ENCODE measurements around the gene PTGDS. TPM values are rescaled to one million over a fixed set of nuclear protein-coding genes. Genes with fewer than 3 reads are reported as not detected.

The PTGDS gene
- total RNA-seq, 1 experiment from 2014 or later, result not detected

GRCh38 chr9:137013571-137013940 lies 36.3 kb downstream of the PTGDS start:
- DNase-seq, result no peak
- no peak overlapping the region for H3K4me3 Mint-ChIP-seq (ENCODE audit: low read depth, unreplicated experiment)
- H3K9me3 Mint-ChIP-seq (ENCODE audit: low read depth, unreplicated experiment), result no peaks in the 10 kb centered on the region
- peaks cover 14% of the 10 kb centered on the region for H3K36me3 Mint-ChIP-seq (ENCODE audit: insufficient read depth, unreplicated experiment)
- H3K4me1 Mint-ChIP-seq (ENCODE audit: low read depth, unreplicated experiment), result no peaks in the 10 kb centered on the region
- intact Hi-C loops (cut with micrococcal nuclease; ENCODE audit: unreplicated experiment), result no loop called here
- CTCF ChIA-PET, result no interaction called here
- H3K27me3 Mint-ChIP-seq (ENCODE audit: unreplicated experiment), result no peaks in the 10 kb centered on the region
- no peak overlapping the region for H3K27ac Mint-ChIP-seq (ENCODE audit: unreplicated experiment)
- BruUV-seq (replicated peaks), result no TSS peak
- TF ChIP-seq, protein P1, sequence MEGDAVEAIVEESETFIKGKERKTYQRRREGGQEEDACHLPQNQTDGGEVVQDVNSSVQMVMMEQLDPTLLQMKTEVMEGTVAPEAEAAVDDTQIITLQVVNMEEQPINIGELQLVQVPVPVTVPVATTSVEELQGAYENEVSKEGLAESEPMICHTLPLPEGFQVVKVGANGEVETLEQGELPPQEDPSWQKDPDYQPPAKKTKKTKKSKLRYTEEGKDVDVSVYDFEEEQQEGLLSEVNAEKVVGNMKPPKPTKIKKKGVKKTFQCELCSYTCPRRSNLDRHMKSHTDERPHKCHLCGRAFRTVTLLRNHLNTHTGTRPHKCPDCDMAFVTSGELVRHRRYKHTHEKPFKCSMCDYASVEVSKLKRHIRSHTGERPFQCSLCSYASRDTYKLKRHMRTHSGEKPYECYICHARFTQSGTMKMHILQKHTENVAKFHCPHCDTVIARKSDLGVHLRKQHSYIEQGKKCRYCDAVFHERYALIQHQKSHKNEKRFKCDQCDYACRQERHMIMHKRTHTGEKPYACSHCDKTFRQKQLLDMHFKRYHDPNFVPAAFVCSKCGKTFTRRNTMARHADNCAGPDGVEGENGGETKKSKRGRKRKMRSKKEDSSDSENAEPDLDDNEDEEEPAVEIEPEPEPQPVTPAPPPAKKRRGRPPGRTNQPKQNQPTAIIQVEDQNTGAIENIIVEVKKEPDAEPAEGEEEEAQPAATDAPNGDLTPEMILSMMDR (IDR thresholded peaks at IDR 0.05; ENCODE audit: unreplicated experiment), result no peak

- Mint-ChIP-seq H3K27me3 (ENCODE audit: unreplicated experiment) (no peaks in the 10 kb centered on the region), H3K4me1 (ENCODE audit: low read depth, unreplicated experiment) (no peaks in the 10 kb centered on the region), H3K36me3 (ENCODE audit: insufficient read depth, unreplicated experiment) (peaks cover 15% of the 10 kb centered on the region), H3K9me3 (ENCODE audit: low read depth, unreplicated experiment) (no peaks in the 10 kb centered on the region), H3K27ac (ENCODE audit: unreplicated experiment) (no peak overlapping the region), H3K4me3 (ENCODE audit: low read depth, unreplicated experiment) (no peak overlapping the region)
- no TSS peak for BruUV-seq (replicated peaks)
- CTCF ChIA-PET, result no interaction called here
- DNase-seq, result no peak
- TF ChIP-seq, protein P1 (IDR thresholded peaks at IDR 0.05; ENCODE audit: unreplicated experiment), result no peak
- intact Hi-C loops (cut with micrococcal nuclease; ENCODE audit: unreplicated experiment), result no loop called here
Observed at GRCh38 chr9:137014166-137014565, 36.9 kb downstream of the PTGDS start.

DNA sequence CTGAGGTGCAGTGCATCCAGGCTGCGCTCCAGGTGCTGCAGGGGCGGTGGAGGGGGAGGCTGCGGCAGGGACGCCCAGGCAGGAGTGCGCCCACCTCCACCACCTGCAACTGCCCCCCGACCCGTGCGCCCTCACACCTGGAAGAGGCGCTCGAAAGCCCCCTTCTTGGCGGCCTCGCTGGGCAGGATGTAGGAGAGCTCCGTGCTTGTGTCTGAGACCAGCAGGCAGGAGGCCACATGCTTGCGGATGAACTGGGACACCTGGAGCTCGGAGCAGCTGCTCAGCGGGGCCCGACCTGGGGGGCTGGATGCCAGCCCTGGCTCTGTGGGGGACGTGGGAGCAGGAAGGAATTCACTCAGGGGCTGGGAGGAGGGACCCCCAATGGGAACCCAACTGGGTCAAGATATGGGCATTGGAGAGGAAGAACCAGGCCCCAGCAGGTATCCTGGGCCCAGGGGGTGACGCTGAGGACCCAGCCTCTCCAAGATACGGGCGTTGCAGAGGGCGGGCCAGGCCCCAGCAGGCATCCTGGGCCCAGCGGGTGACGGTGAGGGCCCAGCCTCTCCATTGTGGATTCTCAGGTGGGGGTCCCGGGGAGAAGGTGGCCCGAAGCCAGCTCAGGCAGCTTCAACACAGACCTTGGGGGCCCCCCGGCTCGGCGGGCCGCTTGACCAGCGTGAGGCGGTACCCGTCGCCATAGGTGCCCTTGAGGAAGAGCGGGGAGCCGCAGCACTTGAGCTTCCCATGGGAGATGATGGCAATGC lies 37.7 kb downstream of the PTGDS start:
- CTCF ChIA-PET, result interaction anchor here (0.5 kb wide), 1 partner anchor 58 kb away, joined by 7 read pairs; no protein-coding TSS in a partner anchor
- H3K4me3 Mint-ChIP-seq (ENCODE audit: low read depth, unreplicated experiment), result no peak overlapping the region
- peaks cover 18% of the 10 kb centered on the region for H3K36me3 Mint-ChIP-seq (ENCODE audit: insufficient read depth, unreplicated experiment)
- no peaks in the 10 kb centered on the region for H3K27me3 Mint-ChIP-seq (ENCODE audit: unreplicated experiment)
- no peak for DNase-seq
- intact Hi-C loops (cut with micrococcal nuclease; ENCODE audit: unreplicated experiment), result no loop called here
- no peak overlapping the region for H3K27ac Mint-ChIP-seq (ENCODE audit: unreplicated experiment)
- BruUV-seq (replicated peaks), result no TSS peak
- no peaks in the 10 kb centered on the region for H3K9me3 Mint-ChIP-seq (ENCODE audit: low read depth, unreplicated experiment)
- H3K4me1 Mint-ChIP-seq (ENCODE audit: low read depth, unreplicated experiment), result no peaks in the 10 kb centered on the region
- TF ChIP-seq, protein P1 (IDR thresholded peaks at IDR 0.05; ENCODE audit: unreplicated experiment), result no peak

- Mint-ChIP-seq H3K27me3 (ENCODE audit: unreplicated experiment) (no peaks in the 10 kb centered on the region), H3K4me3 (ENCODE audit: low read depth, unreplicated experiment) (no peak overlapping the region), H3K27ac (ENCODE audit: unreplicated experiment) (no peak overlapping the region), H3K9me3 (ENCODE audit: low read depth, unreplicated experiment) (no peaks in the 10 kb centered on the region), H3K4me1 (ENCODE audit: low read depth, unreplicated experiment) (no peaks in the 10 kb centered on the region), H3K36me3 (ENCODE audit: insufficient read depth, unreplicated experiment) (peaks cover 18% of the 10 kb centered on the region)
- no peak for DNase-seq
- intact Hi-C loops (cut with micrococcal nuclease; ENCODE audit: unreplicated experiment), result no loop called here
- TF ChIP-seq, protein P1 (IDR thresholded peaks at IDR 0.05; ENCODE audit: unreplicated experiment), result no peak
- BruUV-seq (replicated peaks), result no TSS peak
- CTCF ChIA-PET, result interaction anchor here (0.5 kb wide), 1 partner anchor 58 kb away, joined by 7 read pairs; no protein-coding TSS in a partner anchor
Observed at GRCh38 chr9:137015540-137015930, 38.2 kb downstream of the PTGDS start.
